ENCODE results near the gene ABLIM1.

The ABLIM1 gene

GRCh38 chr10:114473776-114474175, 184.3 kb downstream of the ABLIM1 start:
- TF ChIP-seq ZNF488 (tag by site-specific recombination; IDR thresholded peaks at IDR 0.05) (no peak), ZNF157 (tag by site-specific recombination; IDR thresholded peaks at IDR 0.05) (no peak), ZNF654 (tag by site-specific recombination; IDR thresholded peaks at IDR 0.05; ENCODE audit: low read depth) (no peak)
- H3K27ac ChIP-seq (ENCODE audit: extremely low read depth, low read depth, low read length), result no peak overlapping the region
- H3K4me3 ChIP-seq (ENCODE audit: low read depth, low read length), result no peak overlapping the region
- no peaks in the 10 kb centered on the region; a peak in 1 of 3 replicates for H3K36me3 ChIP-seq (ENCODE audit: control insufficient read depth in 2 of 2, insufficient read depth in 1 of 2, low read length in 2 of 2)
- CTCF ChIA-PET, result interaction anchor here (0.6 to 2.8 kb wide), 5 partner anchors 25 to 453 kb away, joined by 3 to 12 read pairs (median 3); no protein-coding TSS in a partner anchor
- no peaks in the 10 kb centered on the region for H3K9me3 ChIP-seq (ENCODE audit: control insufficient read depth, insufficient read depth, low read depth, low read length)
- POLR2A ChIA-PET, result no interaction called here
- H3K4me1 ChIP-seq (ENCODE audit: control insufficient read depth, insufficient read depth, low read length), result no peaks in the 10 kb centered on the region

- POLR2A ChIA-PET, result no interaction called here
- no peaks in the 10 kb centered on the region for H3K9me3 ChIP-seq (ENCODE audit: control insufficient read depth, insufficient read depth, low read depth, low read length)
- CTCF ChIA-PET, result interaction anchor here (0.5 to 4.5 kb wide), 7 partner anchors 13 to 615 kb away, joined by 3 to 40 read pairs (median 5); no protein-coding TSS in a partner anchor
- no peak overlapping the region for H3K27ac ChIP-seq (ENCODE audit: extremely low read depth, low read depth, low read length)
- no peaks in the 10 kb centered on the region; a peak in 1 of 3 replicates for H3K36me3 ChIP-seq (ENCODE audit: control insufficient read depth in 2 of 2, insufficient read depth in 1 of 2, low read length in 2 of 2)
- TF ChIP-seq ZBTB49 (tag by site-specific recombination; IDR thresholded peaks at IDR 0.05; ENCODE audit: low read depth) (no peak), PRDM10 (tag by site-specific recombination; IDR thresholded peaks at IDR 0.05) (no peak), ZNF394 (tag by site-specific recombination; IDR thresholded peaks at IDR 0.05; ENCODE audit: borderline replicate concordance) (no peak), PBX3 (CRISPR knock-in tag; IDR thresholded peaks at IDR 0.05) (no peak), ZFP41 (tag by site-specific recombination; IDR thresholded peaks at IDR 0.05; ENCODE audit: borderline replicate concordance) (no peak), SETDB1 (IDR thresholded peaks at IDR 0.05; ENCODE audit: insufficient read length, low read length) (no peak), KLF9 (tag by site-specific recombination; IDR thresholded peaks at IDR 0.05; ENCODE audit: low read depth) (no peak), ZBTB44 (tag by site-specific recombination; IDR thresholded peaks at IDR 0.05) (no peak), BCL11A (tag by site-specific recombination; IDR thresholded peaks at IDR 0.05; ENCODE audit: low read depth) (no peak), ZNF629 (tag by site-specific recombination; IDR thresholded peaks at IDR 0.05) (no peak), ZBTB1 (tag by site-specific recombination; IDR thresholded peaks at IDR 0.05) (no peak), ZNF529 (tag by site-specific recombination; IDR thresholded peaks at IDR 0.05; ENCODE audit: insufficient replicate concordance) (no peak)
- no peak overlapping the region for H3K4me3 ChIP-seq (ENCODE audit: low read depth, low read length)
- H3K4me1 ChIP-seq (ENCODE audit: control insufficient read depth, insufficient read depth, low read length), result no peaks in the 10 kb centered on the region
Measured at GRCh38 chr10:114472877-114473253, 185.2 kb downstream of the ABLIM1 start.
